HCT116 (cell line): ENCODE measurements around the gene ATP2A3. TPM values are rescaled to one million over a fixed set of nuclear protein-coding genes. Genes with fewer than 3 reads are reported as not detected.

ENCODE experiments used
- ATAC-seq: fragments of 200-7000 bp; cut with Tn5 transposase; 2 replicates; pipeline ENCODE4 v1.9.1; 2020; ENCODE audit warnings: mild to moderate bottlenecking, moderate library complexity
- BruUV-seq: library from RNA; stranded (reverse); fragments of 400-500 nt; replicated peaks from 2 replicates; lab custom pipeline; 2021; lab: Mats Ljungman, UMichigan
- CTCF ChIA-PET: fragments of 300-600 bp; sonication (Branson Sonifier 250); formaldehyde crosslinking; loops from one replicate; lab custom pipeline; 2021; ENCODE audit warnings: antibody characterized with exemption; lab: Charles Lee
- POLR2A ChIA-PET: fragments of 300-600, 350-600 bp; sonication (Branson Sonifier 250); formaldehyde crosslinking; loops from one replicate; lab custom pipeline; 2021; ENCODE audit warnings: antibody characterized with exemption; lab: Charles Lee
- RAD21 ChIA-PET, 2 experiments: fragments of 300-600 bp; sonication (Branson Sonifier 250); formaldehyde crosslinking; loops; one replicate each; lab custom pipeline; 2023; ENCODE audit warnings: low total read pairs in 2 of 2; ENCODE audit not compliant: uncharacterized antibody in 2 of 2, unreplicated experiment in 2 of 2, low non-redundant PET in 1 of 2; lab: Charles Lee
- DNase-seq: peaks from one replicate; pipeline ENCODE4 v3.0.0-alpha.2; 2010; ENCODE audit warnings: low read depth, low spot score
- H2AFZ ChIP-seq: fragments of 200-600 bp; shearing (Covaris generic), sonication (generic); 2 replicates; pipeline ENCODE4 v1.6.1; 2017; ENCODE audit warnings: low read depth, mixed run types, mixed read lengths, antibody characterized with exemption, low read length; ENCODE audit not compliant: poor library complexity, severe bottlenecking
- H3K27ac ChIP-seq: 2 replicates; pipeline ENCODE4 v1.5.1; 2012; ENCODE audit warnings: low read depth, low read length
- H3K27me3 ChIP-seq: fragments of 200-600 bp; sonication (generic); 2 replicates; pipeline ENCODE4 v1.6.1; 2016; ENCODE audit warnings: mixed run types, low read length, mixed read lengths; ENCODE audit not compliant: insufficient read depth
- H3K36me3 ChIP-seq, 2 experiments: fragments of 200-500 bp in 1 of 2; fragments of 200-600 bp in 1 of 2; sonication (Bioruptor generic) in 1 of 2; sonication (generic) in 1 of 2; 2 replicates each; pipeline versions ENCODE4 v1.5.1 to v1.6.1; 2014 to 2016; ENCODE audit warnings: low read length in 2 of 2, inconsistent platforms in 1 of 2, mixed read lengths in 1 of 2, mixed run types in 1 of 2; ENCODE audit not compliant: insufficient read depth in 2 of 2, control insufficient read depth in 1 of 2
- H3K4me1 ChIP-seq, 2 experiments: fragments of 200-600 bp in 1 of 2; sonication (generic) in 1 of 2; 2 replicates each; pipeline versions ENCODE4 v1.5.1 to v1.6.1; 2012 to 2017; ENCODE audit warnings: low read length in 2 of 2, inconsistent platforms in 1 of 2, mild to moderate bottlenecking in 1 of 2, mixed read lengths in 1 of 2, mixed run types in 1 of 2, moderate library complexity in 1 of 2; ENCODE audit not compliant: insufficient read depth in 2 of 2, control insufficient read depth in 1 of 2
- H3K4me2 ChIP-seq: fragments of 200-600 bp; sonication (generic); 2 replicates; pipeline ENCODE4 v1.6.1; 2017; ENCODE audit warnings: mixed run types, low read length, mixed read lengths
- H3K4me3 ChIP-seq, 2 experiments: fragments of 200-600 bp in 1 of 2; sonication (generic) in 1 of 2; replicated peaks in 1 of 2; 2 replicates each; pipeline ENCODE4 v1.5.1; 2011 to 2016; ENCODE audit warnings: low read length in 2 of 2, control low read depth in 1 of 2, low read depth in 1 of 2, mild to moderate bottlenecking in 1 of 2, mixed read lengths in 1 of 2, mixed run types in 1 of 2
- H3K79me2 ChIP-seq: fragments of 200-600 bp; sonication (generic); 2 replicates; pipeline ENCODE4 v1.6.1; 2017; ENCODE audit warnings: mild to moderate bottlenecking, mixed run types, low read length, moderate library complexity, mixed read lengths; ENCODE audit not compliant: insufficient read depth
- H3K9ac ChIP-seq: fragments of 200-600 bp; sonication (generic); 2 replicates; pipeline ENCODE4 v1.6.1; 2016; ENCODE audit warnings: low read length, mixed read lengths
- H3K9me2 ChIP-seq: fragments of 200-600 bp; sonication (generic), shearing (Covaris generic); 2 replicates; pipeline ENCODE4 v1.6.1; 2017; ENCODE audit warnings: mixed run types, mild to moderate bottlenecking, moderate library complexity; ENCODE audit not compliant: insufficient read depth
- H3K9me3 ChIP-seq, 2 experiments: fragments of 200-500 bp in 1 of 2; fragments of 200-600 bp in 1 of 2; sonication (Bioruptor generic) in 1 of 2; sonication (generic) in 1 of 2; 2 replicates each; pipeline ENCODE4 v1.6.1; 2014 to 2017; ENCODE audit warnings: low read length in 2 of 2, mixed read lengths in 2 of 2, inconsistent platforms in 1 of 2, low read depth in 1 of 2, mild to moderate bottlenecking in 1 of 2, mixed run types in 1 of 2, moderate library complexity in 1 of 2; ENCODE audit not compliant: control insufficient read depth in 1 of 2, insufficient read depth in 1 of 2
- H4K20me1 ChIP-seq: fragments of 200-600 bp; sonication (generic), shearing (Covaris generic); 2 replicates; pipeline ENCODE4 v1.6.1; 2017; ENCODE audit warnings: mixed run types, mild to moderate bottlenecking, moderate library complexity; ENCODE audit not compliant: insufficient read depth
- CBX3 ChIP-seq: IDR thresholded peaks from 2 replicates; pipeline ENCODE4 v1.6.1; 2012; ENCODE audit warnings: low read depth
- EGR1 ChIP-seq: IDR thresholded peaks from 2 replicates; pipeline ENCODE4 v1.6.1; 2012; ENCODE audit warnings: low read depth
- ELF1 ChIP-seq: IDR thresholded peaks from 2 replicates; pipeline ENCODE4 v1.6.1; 2012; ENCODE audit warnings: low read depth, borderline replicate concordance
- EZH2 ChIP-seq: fragments of 200-600 bp; sonication (generic); IDR thresholded peaks from 2 replicates; pipeline ENCODE4 v1.6.1; 2017; ENCODE audit warnings: antibody characterized with exemption, mixed run types
- FOSL1 ChIP-seq: IDR thresholded peaks from 2 replicates; pipeline ENCODE4 v1.6.1; 2012; ENCODE audit warnings: low read depth
- POLR2AphosphoS5 ChIP-seq: IDR thresholded peaks from 2 replicates; pipeline ENCODE4 v1.6.1; 2011; ENCODE audit warnings: mild to moderate bottlenecking, low read depth, low read length, moderate library complexity
- RAD21 ChIP-seq: IDR thresholded peaks from 2 replicates; pipeline ENCODE4 v1.6.1; 2012; ENCODE audit warnings: low read depth, mild to moderate bottlenecking
- SIN3A ChIP-seq: IDR thresholded peaks from 2 replicates; pipeline ENCODE4 v1.6.1; 2012; ENCODE audit warnings: low read depth
- SRF ChIP-seq: IDR thresholded peaks from 2 replicates; pipeline ENCODE4 v1.6.1; 2012; ENCODE audit warnings: low read depth
- TCF7L2 ChIP-seq: IDR thresholded peaks from 2 replicates; pipeline ENCODE4 v1.7.0; 2011; ENCODE audit warnings: borderline replicate concordance, inconsistent platforms; ENCODE audit not compliant: insufficient read depth, insufficient read length; ENCODE audit errors: extremely low read depth
- intact Hi-C: fragments of 100-400 bp; cut with micrococcal nuclease; formaldehyde crosslinking; loops from 2 replicates; pipeline ENCODE4 v1.10.0; 2022
- total RNA-seq: library from RNA; stranded (reverse); gene quantifications from one replicate; pipeline ENCODE4 v1.2.1, GENCODE V29; 2021; ENCODE audit not compliant: unreplicated experiment
- TF ChIP-seq, protein P1 (sequence below): IDR thresholded peaks from 2 replicates; pipeline ENCODE4 v1.6.1; 2011; ENCODE audit warnings: mild to moderate bottlenecking, low read length, moderate library complexity; ENCODE audit not compliant: insufficient replicate concordance; ENCODE audit errors: extremely low read depth
- TF ChIP-seq, protein P2 (sequence below): IDR thresholded peaks from 2 replicates; pipeline ENCODE4 v1.6.1; 2012
- TF ChIP-seq, protein P3 (sequence below): IDR thresholded peaks from 2 replicates; pipeline ENCODE4 v1.6.1; 2012; ENCODE audit warnings: low read depth
- TF ChIP-seq, protein P4 (sequence below): IDR thresholded peaks from 2 replicates; pipeline ENCODE4 v1.6.1; 2012

ATP2A3 gene
- total RNA-seq, 1 experiment from 2014 or later = 23.1 TPM

DNA sequence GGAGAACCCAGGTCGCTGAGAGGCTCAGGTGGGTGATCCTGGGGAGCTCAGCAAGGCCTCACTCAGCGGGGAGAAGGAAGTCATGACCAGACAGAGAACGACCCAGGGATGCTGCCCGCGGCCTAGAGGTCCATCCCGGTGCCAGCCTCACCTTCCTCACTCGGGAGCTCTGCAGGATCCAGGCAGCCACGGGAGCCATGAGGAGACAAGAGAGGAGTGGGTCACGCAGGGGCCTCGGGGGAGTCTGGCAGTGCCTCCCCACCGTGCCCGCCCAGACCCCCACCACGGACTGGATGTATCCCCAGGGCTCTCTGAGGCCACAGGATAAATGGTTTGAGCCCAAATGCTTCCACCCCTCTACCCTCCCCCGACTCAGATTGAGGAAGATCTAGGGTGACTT lies 10.7 kb downstream of the ATP2A3 start:
- no peak for ATAC-seq
- Histone ChIP-seq H3K4me1 (no peaks in the 10 kb centered on the region), H3K9ac (no peak overlapping the region), H3K4me3 (no peak overlapping the region), H3K27me3 (no peaks in the 10 kb centered on the region), H2AFZ (no peak overlapping the region), H3K79me2 (no peaks in the 10 kb centered on the region), H3K27ac (no peak overlapping the region), H3K36me3 (no peaks in the 10 kb centered on the region), H3K9me3 (no peaks in the 10 kb centered on the region), H3K9me2 (no peaks in the 10 kb centered on the region), H4K20me1 (no peaks in the 10 kb centered on the region), H3K4me2 (no peak overlapping the region)
- no peak for TF ChIP-seq SIN3A
- no peak for TF ChIP-seq CBX3
- no peak for TF ChIP-seq SRF
- TF ChIP-seq, protein P1, sequence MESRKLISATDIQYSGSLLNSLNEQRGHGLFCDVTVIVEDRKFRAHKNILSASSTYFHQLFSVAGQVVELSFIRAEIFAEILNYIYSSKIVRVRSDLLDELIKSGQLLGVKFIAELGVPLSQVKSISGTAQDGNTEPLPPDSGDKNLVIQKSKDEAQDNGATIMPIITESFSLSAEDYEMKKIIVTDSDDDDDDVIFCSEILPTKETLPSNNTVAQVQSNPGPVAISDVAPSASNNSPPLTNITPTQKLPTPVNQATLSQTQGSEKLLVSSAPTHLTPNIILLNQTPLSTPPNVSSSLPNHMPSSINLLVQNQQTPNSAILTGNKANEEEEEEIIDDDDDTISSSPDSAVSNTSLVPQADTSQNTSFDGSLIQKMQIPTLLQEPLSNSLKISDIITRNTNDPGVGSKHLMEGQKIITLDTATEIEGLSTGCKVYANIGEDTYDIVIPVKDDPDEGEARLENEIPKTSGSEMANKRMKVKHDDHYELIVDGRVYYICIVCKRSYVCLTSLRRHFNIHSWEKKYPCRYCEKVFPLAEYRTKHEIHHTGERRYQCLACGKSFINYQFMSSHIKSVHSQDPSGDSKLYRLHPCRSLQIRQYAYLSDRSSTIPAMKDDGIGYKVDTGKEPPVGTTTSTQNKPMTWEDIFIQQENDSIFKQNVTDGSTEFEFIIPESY = no peak
- no peak for TF ChIP-seq RAD21
- TF ChIP-seq FOSL1 = no peak
- TF ChIP-seq ELF1 = no peak
- TF ChIP-seq TCF7L2 = no peak
- TF ChIP-seq, protein P2, sequence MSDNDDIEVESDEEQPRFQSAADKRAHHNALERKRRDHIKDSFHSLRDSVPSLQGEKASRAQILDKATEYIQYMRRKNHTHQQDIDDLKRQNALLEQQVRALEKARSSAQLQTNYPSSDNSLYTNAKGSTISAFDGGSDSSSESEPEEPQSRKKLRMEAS = no peak
- TF ChIP-seq, protein P3, sequence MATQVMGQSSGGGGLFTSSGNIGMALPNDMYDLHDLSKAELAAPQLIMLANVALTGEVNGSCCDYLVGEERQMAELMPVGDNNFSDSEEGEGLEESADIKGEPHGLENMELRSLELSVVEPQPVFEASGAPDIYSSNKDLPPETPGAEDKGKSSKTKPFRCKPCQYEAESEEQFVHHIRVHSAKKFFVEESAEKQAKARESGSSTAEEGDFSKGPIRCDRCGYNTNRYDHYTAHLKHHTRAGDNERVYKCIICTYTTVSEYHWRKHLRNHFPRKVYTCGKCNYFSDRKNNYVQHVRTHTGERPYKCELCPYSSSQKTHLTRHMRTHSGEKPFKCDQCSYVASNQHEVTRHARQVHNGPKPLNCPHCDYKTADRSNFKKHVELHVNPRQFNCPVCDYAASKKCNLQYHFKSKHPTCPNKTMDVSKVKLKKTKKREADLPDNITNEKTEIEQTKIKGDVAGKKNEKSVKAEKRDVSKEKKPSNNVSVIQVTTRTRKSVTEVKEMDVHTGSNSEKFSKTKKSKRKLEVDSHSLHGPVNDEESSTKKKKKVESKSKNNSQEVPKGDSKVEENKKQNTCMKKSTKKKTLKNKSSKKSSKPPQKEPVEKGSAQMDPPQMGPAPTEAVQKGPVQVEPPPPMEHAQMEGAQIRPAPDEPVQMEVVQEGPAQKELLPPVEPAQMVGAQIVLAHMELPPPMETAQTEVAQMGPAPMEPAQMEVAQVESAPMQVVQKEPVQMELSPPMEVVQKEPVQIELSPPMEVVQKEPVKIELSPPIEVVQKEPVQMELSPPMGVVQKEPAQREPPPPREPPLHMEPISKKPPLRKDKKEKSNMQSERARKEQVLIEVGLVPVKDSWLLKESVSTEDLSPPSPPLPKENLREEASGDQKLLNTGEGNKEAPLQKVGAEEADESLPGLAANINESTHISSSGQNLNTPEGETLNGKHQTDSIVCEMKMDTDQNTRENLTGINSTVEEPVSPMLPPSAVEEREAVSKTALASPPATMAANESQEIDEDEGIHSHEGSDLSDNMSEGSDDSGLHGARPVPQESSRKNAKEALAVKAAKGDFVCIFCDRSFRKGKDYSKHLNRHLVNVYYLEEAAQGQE = no peak
- TF ChIP-seq EGR1 = no peak
- no peak for TF ChIP-seq POLR2AphosphoS5
- TF ChIP-seq, protein P4, sequence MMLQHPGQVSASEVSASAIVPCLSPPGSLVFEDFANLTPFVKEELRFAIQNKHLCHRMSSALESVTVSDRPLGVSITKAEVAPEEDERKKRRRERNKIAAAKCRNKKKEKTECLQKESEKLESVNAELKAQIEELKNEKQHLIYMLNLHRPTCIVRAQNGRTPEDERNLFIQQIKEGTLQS = no peak
- no peak for TF ChIP-seq EZH2
- no peak for DNase-seq
- no TSS peak for BruUV-seq
- RAD21 ChIA-PET = no interaction called here
- POLR2A ChIA-PET = no interaction called here
- CTCF ChIA-PET = no interaction called here
- intact Hi-C loops = no loop called here
